K562 treated with DMSO at 1 percent for 48 hours (cell line): Measurements from ENCODE around the gene ABI3. TPM values are rescaled to one million over a fixed set of nuclear protein-coding genes. Genes with fewer than 3 reads are reported as not detected.

Source experiments
- total RNA-seq: library from RNA; unstranded; fragments of 300-600 nt; gene quantifications from 2 replicates; pipeline ENCODE4 v1.2.3, GENCODE V29; 2022; ENCODE audit warnings: low replicate concordance; ENCODE audit errors: extremely low read depth

Gene ABI3
- not detected in 2 replicates for total RNA-seq

GRCh38 chr17:49210158-49211029 is at the start of gene ABI3, which contains the start of gene GNGT2:
Gene ABI3, plus strand, starts transcription at chr17:49210707. Its CDS starts 18 bp downstream, at chr17:49210725.
Gene GNGT2, minus strand, starts transcription at chr17:49210574. Its CDS starts 3,152 bp downstream, at chr17:49207422.

GRCh38 chr17:49230636-49231562 is 20.4 kb downstream of the ABI3 start, which contains the start of gene PHOSPHO1:
Gene PHOSPHO1, minus strand, starts transcription at chr17:49230787. Its CDS starts 4,096 bp downstream, at chr17:49226691.

Other genes with a start within 250 kb of the ABI3 start
- gene GIP, start 242.1 kb upstream of the ABI3 start, total RNA-seq: not detected in 2 replicates
- gene IGF2BP1, start 213.3 kb upstream of the ABI3 start, total RNA-seq: 183 TPM in 1 of 2 replicates, not detected in the other
- not detected in 2 replicates for gene B4GALNT2, start 77.9 kb upstream of the ABI3 start, total RNA-seq
- not detected in 2 replicates for gene GNGT2, start 133 bp upstream of the ABI3 start, total RNA-seq
- gene PHOSPHO1, start 20.1 kb downstream of the ABI3 start, total RNA-seq: not detected in 2 replicates
- gene ZNF652, start 151.5 kb downstream of the ABI3 start, total RNA-seq: not detected in 2 replicates
- 3,430 TPM in 1 of 2 replicates, not detected in the other for gene PHB1, start 204.2 kb downstream of the ABI3 start, total RNA-seq